HG02571 (cell line): ENCODE measurements around the gene MCRS1.
"Not testable (repeated sequence)": the region's sequence is repeated elsewhere in the genome, so short reads cannot be mapped to it uniquely, and the experiment has no call there.

Experiments
- ATAC-seq: cut with Tn5 transposase; IDR thresholded peaks from one replicate; pipeline ENCODE4 v1.9.1; 2021; ENCODE audit warnings: mild to moderate bottlenecking, moderate library complexity; ENCODE audit not compliant: unreplicated experiment

Gene MCRS1

DNA sequence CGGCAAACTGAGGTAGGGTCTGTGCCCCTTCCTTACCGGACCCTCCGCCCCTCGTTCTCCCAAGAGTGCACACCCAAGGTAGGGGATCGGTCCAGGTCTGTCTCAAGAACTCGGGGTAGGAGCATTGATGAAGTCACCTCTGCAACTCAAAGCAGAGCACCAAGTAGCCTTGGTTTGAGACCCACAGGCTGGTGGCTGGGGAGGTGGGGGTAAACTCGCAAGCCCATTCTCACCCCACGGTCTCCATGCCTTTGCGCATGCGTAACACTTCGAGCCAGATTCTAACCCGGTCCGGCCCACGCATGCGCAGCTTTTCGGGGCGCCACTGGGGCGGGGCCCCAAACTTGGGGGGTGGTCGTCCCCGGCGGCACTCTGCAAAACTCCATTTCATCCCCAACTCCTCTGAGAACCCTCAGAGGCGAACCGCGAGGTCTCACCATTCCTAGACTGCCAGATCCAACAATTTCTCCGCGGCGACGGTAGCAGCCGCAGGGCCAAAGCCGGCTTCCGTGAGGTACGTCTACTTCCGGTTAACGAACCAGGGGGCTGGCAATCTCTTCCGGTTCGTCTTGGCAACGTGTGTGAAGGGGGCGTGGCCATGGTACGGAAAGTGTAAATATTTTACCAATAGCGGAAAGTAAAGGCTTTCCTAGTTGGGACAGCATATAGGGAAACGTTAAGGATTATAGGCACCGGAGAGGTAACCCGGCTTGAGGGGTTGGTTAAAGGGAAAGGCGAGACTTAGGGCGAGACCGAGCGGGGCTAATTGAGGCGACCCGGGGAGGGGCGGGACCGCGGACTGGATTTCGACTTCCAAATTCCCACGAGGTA lies at the start of gene MCRS1:
Gene MCRS1, minus strand, starts transcription at position 532 of the 831 bp plus-strand sequence. CDS start 1,411 bp downstream, outside the sequence.
- ATAC-seq = peak; percentile 84

DNA sequence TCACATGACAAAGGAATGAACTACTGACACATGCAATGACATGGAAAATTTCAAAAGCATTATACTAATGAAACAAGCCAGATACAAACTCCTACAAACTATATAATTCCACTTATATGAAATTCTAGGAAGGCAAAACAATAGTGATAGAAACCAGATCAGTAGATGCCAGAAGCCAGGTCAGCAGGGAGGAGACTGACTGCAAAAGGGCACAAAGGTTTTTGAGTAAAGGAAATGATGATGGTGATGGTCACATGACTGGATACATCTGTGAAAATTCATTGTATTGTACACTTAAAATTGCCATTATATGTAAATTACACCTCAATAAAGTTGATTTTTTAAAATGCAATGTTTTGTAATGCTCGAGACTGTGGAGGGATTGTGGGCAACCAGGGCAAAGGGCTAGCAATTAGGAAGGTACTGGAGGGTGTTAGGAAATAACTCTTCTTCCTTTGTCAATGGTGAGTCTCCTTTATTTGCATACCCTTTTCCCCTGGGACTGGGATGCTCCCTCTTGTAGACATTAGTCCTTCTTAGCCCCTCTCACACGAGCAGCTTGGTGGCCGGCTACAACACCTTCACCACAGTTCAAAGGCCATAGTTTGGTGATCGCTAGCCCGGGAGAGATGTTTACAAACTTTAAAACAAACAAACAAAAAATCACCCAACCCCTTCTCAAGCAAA lies 48.7 kb upstream of the MCRS1 start:
- ATAC-seq = no peak

DNA sequence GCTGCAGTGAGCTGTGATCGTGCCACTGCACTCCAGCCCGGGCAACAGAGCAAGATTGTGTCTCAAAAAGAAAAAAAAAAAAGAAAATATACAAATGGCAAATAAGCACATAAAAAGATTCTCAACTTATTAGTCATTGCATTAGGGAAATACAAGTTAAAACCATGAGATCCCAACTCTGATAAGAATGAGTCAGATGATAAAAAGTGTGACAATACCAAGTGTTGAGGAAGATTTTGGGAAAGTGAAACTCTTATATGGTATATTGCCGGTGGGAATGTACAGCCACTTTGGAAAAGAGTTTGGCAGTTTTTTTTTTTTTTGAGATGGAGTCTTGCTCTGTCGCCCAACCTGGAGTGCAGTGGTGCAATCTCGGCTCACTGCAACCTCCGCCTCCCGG lies 47.8 kb upstream of the MCRS1 start:
- no peak for ATAC-seq

- no peak for ATAC-seq
Observed at GRCh38 chr12:49612210-49612609, 44.3 kb upstream of the MCRS1 start.

DNA sequence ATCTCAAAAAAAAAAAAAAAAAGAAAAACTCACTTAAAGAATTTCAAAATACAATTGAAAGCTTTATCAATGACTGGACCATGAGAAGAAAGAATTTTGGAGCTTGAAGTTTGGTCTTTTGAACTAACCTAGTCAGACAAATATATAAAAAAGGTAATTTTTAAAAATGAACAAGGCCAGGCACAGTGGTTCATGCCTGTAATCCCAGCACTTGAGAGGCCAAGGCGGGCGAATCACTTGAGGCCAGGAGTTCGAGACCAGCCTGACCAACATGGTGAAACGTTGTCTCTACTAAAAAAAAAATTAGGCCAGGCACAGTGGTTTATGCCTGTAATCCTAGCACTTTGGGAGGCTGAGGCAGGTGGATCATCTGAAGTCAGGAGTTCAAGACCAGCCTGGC lies 42.8 kb upstream of the MCRS1 start:
- ATAC-seq = not testable (repeated sequence)

DNA sequence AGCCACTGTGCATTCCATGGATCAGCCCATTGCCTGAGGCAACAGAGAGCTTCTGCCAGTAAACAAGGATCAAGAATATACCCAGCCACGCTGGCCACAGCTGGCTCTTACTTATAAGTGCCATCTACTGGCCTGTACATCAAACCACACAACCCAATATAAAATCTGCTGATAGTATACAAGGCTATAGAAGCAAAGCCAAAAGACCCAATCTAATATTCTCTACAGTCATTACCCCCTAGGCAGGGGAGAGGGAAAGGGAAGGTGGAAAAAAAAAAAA lies 41.9 kb upstream of the MCRS1 start:
- ATAC-seq = no peak

GRCh38 chr12:49609059-49609874 lies 41.3 kb upstream of the MCRS1 start:
- no peak for ATAC-seq

DNA sequence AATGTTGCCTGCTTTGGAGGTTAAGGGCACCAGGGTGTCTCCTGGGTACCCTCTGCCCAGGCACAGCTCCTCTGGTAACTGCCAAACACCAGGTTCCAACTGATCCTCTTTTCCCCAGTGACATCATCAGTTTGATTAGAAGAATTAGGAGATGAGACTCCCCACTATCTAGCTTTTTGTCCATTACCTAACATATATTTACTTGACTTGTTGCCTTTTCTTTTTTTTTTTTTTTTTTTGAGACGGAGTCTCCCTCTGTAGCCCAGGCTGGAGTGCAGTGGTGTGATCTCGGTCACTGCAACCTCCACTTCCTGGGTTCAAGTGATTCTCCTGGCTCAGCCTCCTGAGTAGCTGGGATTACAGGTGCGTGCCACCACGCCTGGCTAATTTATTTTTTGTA lies 37.6 kb upstream of the MCRS1 start, which contains the start of gene FAM186B:
Gene FAM186B, minus strand, starts transcription at position 101 of the 400 bp plus-strand sequence. CDS start 162 bp downstream, outside the sequence.
- ATAC-seq = not testable (repeated sequence)

GRCh38 chr12:49604856-49605255 lies 36.9 kb upstream of the MCRS1 start:
- no peak for ATAC-seq

DNA sequence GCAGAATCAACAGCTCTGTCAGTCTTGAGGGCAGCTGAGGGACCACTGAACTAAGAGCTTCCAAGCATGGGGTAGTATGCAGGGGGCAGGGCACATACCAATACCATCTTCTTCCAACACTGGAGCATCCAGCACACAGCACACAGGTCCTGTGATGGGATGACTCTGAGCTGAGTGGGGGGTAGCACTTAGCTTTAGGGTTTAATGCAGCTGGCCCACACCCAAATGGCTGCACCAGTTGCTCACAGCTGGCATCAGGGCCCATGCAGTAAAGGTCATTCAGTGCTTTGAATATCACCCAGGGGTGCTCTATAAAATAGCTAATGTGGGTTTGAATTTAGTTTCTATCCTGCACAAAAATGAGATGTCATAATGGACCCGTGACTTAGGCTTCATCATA lies 35.8 kb upstream of the MCRS1 start:
- ATAC-seq = no peak

DNA sequence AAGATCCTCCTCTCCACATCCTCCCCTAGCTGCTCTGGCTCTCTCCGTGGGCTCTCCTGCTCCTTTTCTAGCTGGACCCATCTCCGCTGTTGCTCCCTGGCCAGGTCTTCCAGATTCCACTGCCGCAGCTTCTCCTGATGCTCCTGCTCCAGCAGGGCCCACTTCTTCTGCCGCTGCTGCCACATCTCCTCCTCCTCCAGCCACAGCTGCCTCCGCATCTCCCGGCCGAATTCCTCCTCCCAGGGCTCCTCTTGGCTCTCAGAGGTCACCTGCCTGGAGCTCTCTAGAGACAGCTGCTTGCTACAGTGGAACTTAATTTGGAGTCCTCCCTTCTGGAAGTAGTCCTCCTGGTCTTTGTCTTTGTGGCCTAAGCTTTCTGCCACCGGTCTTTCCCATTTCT lies 32.0 kb upstream of the MCRS1 start:
- ATAC-seq = no peak

DNA sequence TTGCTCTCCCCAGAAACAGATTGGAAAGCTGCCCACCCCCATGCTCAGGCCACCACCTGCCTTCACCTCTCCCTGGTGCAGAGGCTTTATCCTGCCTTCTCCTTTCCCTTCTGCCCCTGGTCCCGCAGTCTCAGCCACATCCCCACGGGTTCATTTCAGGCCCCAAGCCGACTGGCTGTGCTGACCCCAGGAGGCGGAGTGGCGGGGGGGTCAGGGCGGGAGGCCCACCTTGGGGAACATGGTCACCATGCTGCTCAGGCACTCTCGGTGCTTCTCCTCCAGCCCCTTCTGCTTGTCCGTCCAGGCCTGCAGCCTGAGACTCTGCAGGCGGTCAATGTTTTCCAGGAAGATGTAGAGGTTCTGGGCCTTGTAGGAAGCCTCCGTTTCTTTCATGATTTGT lies 30.6 kb upstream of the MCRS1 start:
- ATAC-seq = no peak

DNA sequence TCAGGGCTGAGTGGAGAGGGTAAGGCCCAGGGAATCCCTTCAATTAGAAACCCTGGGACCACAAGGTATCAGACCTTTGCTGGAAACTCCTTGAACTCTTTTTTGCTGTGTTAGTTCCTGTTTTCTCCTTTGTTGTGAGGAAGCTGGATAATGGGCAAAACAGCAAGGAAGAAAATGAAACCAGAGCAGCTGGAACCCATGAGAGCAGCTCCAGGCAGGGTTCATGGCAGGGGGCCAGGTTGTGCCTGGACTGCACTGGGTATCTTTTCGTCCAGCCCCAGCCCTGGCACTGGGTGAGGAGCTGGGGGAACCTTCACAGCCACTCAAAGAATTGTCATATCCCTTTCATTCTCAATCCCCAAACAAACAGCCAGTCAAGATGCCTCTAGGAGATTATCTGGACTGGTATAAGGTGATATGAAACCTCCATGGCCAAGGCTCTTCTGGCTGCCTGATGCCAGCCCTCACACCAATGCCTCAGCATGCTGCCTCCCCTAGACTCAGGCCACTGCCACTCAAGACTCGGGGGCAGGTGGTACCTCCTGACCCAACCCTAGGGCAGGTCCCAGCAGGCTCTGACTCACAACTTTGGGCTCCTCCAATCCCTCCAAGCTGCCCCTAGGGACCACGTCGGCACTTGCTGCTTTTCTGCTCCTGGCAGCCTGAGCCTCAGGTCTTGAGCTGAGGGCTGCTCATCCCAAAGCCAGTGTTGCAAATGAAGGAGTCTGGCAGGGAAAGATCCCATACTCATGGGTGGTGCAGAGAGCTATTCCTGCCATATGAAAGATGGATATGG lies 21.0 kb upstream of the MCRS1 start:
- no peak for ATAC-seq

GRCh38 chr12:49588281-49588680 lies 20.3 kb upstream of the MCRS1 start:
- ATAC-seq = no peak

DNA sequence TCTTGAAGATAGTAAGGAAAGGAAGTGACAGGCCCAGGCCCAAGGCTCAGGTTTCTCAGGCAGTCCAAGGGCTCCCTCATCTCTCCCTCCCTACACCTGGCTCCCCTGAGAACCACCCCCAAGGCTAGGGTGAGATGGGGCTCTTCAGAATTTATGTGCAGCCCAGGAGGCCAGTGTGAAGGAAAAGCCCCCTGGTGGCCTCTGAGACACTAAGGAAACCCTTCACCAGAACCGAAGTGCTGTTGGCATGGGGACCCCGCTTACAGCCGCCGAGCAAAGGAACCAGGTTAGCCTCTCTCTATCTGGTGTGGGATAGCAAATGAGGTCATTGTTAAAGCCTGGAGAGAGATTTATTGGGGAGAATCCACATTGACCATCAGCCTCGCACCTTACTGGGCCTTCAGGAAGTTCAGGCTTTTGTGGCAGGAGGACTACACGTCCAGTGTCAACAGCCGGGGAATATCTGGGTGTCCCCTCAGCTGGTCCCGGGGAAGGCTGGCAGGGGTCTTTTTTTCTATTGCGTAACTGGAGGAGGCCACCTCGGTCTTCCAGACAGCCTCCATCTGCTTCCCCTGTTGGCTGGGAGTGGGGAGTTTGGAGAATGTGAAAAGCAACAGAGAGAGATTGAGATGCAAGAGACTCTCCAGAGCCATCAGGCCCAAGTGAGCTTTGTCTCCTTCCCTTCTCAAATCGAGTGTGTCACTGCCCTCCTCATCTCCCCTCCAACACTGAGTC lies 19.4 kb upstream of the MCRS1 start:
- ATAC-seq = no peak

DNA sequence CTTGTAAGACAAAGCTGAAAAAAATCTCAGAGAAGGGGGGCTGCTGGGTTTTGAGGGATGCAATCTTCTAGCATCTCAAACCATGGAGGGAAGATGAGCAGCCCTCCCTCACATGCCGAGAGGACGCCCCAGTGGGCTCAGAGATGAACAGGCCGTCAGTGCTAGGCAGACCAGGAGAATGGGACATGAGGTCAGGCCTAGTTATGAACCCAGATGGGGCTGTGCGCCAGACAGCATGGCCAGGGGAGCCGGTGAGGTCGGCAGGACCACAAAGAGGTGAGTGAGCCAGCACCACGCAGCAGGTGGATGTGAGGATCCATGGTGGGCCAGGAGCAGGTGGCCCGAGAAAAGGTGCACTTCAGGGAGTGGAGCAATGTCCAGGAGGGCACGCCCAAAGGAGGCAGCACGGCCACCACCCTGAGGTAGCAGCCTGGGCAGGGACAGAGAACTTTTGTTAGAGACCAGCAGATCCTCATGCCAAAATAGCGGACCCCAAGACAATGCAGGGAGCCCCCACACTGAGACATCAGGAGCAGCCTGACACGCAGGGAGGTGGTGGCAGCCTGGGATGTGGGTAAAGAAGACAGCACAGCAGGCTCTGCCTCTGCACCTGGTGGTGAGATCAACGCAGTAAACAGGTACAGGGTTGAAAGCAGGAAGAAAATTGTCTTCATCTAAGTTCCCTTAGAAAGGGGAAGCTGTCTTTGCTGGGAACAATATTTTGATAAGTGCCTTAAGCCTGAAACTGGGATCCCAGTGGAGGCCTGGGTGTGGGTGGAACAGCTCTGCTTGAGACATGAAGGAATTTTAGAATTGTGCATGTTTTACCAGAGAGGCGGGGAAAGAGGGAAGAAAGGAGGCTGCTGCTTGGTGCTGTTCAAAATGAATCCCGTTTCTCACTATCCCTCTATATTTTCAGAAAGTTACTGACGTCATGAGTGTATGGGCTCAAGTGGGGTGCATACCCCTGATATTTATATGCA lies 17.8 kb upstream of the MCRS1 start:
- no peak for ATAC-seq

GRCh38 chr12:49584591-49584990 lies 16.6 kb upstream of the MCRS1 start:
- ATAC-seq = no peak

- no peak for ATAC-seq
Observed at GRCh38 chr12:49583366-49584094, 15.6 kb upstream of the MCRS1 start.
